Nephron (organoid): Measurements from ENCODE around the gene DLX4.

Source experiments
- H3K27ac Mint-ChIP-seq, 3 experiments: 2 replicates each; pipeline ENCODE4 v1.8.0; 2020; ENCODE audit warnings: mixed read lengths in 3 of 3, mild to moderate bottlenecking in 2 of 3, moderate library complexity in 1 of 3
- H3K27me3 Mint-ChIP-seq: 2 replicates; pipeline ENCODE4 v1.8.0; 2021; ENCODE audit warnings: low read depth, mild to moderate bottlenecking, moderate library complexity, mixed read lengths
- H3K36me3 Mint-ChIP-seq: 2 replicates; pipeline ENCODE4 v1.8.0; 2020; ENCODE audit warnings: low read depth, mixed read lengths
- H3K4me1 Mint-ChIP-seq: 2 replicates; pipeline ENCODE4 v1.8.0; 2020; ENCODE audit warnings: mixed read lengths
- H3K4me3 Mint-ChIP-seq, 3 experiments: 2 replicates each; pipeline ENCODE4 v1.8.0; 2020; ENCODE audit warnings: mild to moderate bottlenecking in 3 of 3, mixed read lengths in 3 of 3, moderate library complexity in 2 of 3
- H3K9me3 Mint-ChIP-seq: 2 replicates; pipeline ENCODE4 v1.8.0; 2020; ENCODE audit warnings: mixed read lengths
- CTCF ChIP-seq, 3 experiments: fragments of 200-600 bp; sonication (generic); IDR thresholded peaks; one replicate each; pipeline ENCODE4 v1.5.0; 2021; ENCODE audit warnings: antibody characterized with exemption in 3 of 3; ENCODE audit not compliant: unreplicated experiment in 3 of 3

DLX4 gene

GRCh38 chr17:49956780-49957179 is 12.2 kb upstream of the DLX4 start:
- H3K4me1 Mint-ChIP-seq, result peaks cover 13% of the 10 kb centered on the region
- no peak for TF ChIP-seq CTCF (IDR thresholded peaks at IDR 0.05; ENCODE audit: unreplicated experiment in 3 of 3)

GRCh38 chr17:49957350-49957749 is 11.6 kb upstream of the DLX4 start:
- Mint-ChIP-seq H3K9me3 (no peaks in the 10 kb centered on the region), H3K27ac (no peak overlapping the region), H3K4me3 (no peak overlapping the region), H3K4me1 (peaks cover 7% of the 10 kb centered on the region), H3K27me3 (peaks cover 63% of the 10 kb centered on the region), H3K36me3 (no peaks in the 10 kb centered on the region)
- no peak for TF ChIP-seq CTCF (IDR thresholded peaks at IDR 0.05; ENCODE audit: unreplicated experiment in 3 of 3)

More at GRCh38 chr17:49956780-49957179, 12.2 kb upstream of the DLX4 start:
- H3K4me3 Mint-ChIP-seq, result no peak overlapping the region
- H3K27me3 Mint-ChIP-seq, result peaks cover 63% of the 10 kb centered on the region
- no peak overlapping the region for H3K27ac Mint-ChIP-seq
- H3K9me3 Mint-ChIP-seq, result no peaks in the 10 kb centered on the region
- H3K36me3 Mint-ChIP-seq, result no peaks in the 10 kb centered on the region

GRCh38 chr17:49958723-49959122 is 10.3 kb upstream of the DLX4 start:
- Mint-ChIP-seq H3K27me3 (peaks cover 72% of the 10 kb centered on the region), H3K4me1 (peaks cover 6% of the 10 kb centered on the region), H3K4me3 (no peak overlapping the region), H3K36me3 (no peaks in the 10 kb centered on the region), H3K27ac (no peak overlapping the region), H3K9me3 (no peaks in the 10 kb centered on the region)
- no peak for TF ChIP-seq CTCF (IDR thresholded peaks at IDR 0.05; ENCODE audit: unreplicated experiment in 3 of 3)

- Mint-ChIP-seq H3K27me3 (peaks cover 76% of the 10 kb centered on the region), H3K36me3 (no peaks in the 10 kb centered on the region), H3K27ac (no peak overlapping the region), H3K4me1 (peaks cover 11% of the 10 kb centered on the region), H3K4me3 (no peak overlapping the region), H3K9me3 (no peaks in the 10 kb centered on the region)
- no peak for TF ChIP-seq CTCF (IDR thresholded peaks at IDR 0.05; ENCODE audit: unreplicated experiment in 3 of 3)
Observed at GRCh38 chr17:49959183-49959935, 9.6 kb upstream of the DLX4 start.

- Mint-ChIP-seq H3K4me3 (no peak overlapping the region), H3K27me3 (peaks cover 90% of the 10 kb centered on the region), H3K4me1 (peaks cover 20% of the 10 kb centered on the region), H3K27ac (no peak overlapping the region), H3K9me3 (peaks cover 2% of the 10 kb centered on the region), H3K36me3 (no peaks in the 10 kb centered on the region)
- no peak for TF ChIP-seq CTCF (IDR thresholded peaks at IDR 0.05; ENCODE audit: unreplicated experiment in 3 of 3)
Observed at GRCh38 chr17:49962599-49963308, 6.2 kb upstream of the DLX4 start.
